IMR-90 (cell line): ENCODE data around the gene SERPINB8.

ENCODE experiments used
- CEBPB ChIP-seq: IDR thresholded peaks from 2 replicates; pipeline ENCODE4 v1.6.1; 2012; ENCODE audit warnings: low read depth, low read length, improper control_type of control experiment
- CHD1 ChIP-seq: IDR thresholded peaks from 2 replicates; pipeline ENCODE4 v1.6.1; 2012; ENCODE audit warnings: low read depth, low read length, improper control_type of control experiment
- FOS ChIP-seq: fragments of 150-350 bp; IDR thresholded peaks from 2 replicates; pipeline ENCODE4 v1.6.1; 2016; ENCODE audit warnings: low read depth, low read length
- MAFK ChIP-seq: IDR thresholded peaks from 2 replicates; pipeline ENCODE4 v1.6.1; 2012; ENCODE audit warnings: low read depth, low read length, improper control_type of control experiment
- MAZ ChIP-seq: IDR thresholded peaks from 2 replicates; pipeline ENCODE4 v1.6.1; 2012; ENCODE audit warnings: low read depth, mild to moderate bottlenecking, low read length, improper control_type of control experiment, moderate library complexity, borderline replicate concordance
- MXI1 ChIP-seq: IDR thresholded peaks from 2 replicates; pipeline ENCODE4 v1.6.1; 2012; ENCODE audit warnings: low read depth, mild to moderate bottlenecking, low read length, moderate library complexity, borderline replicate concordance
- POLR2A ChIP-seq: IDR thresholded peaks from 2 replicates; pipeline ENCODE4 v1.6.1; 2012; ENCODE audit warnings: mild to moderate bottlenecking, low read depth, low read length
- RAD21 ChIP-seq: IDR thresholded peaks from 2 replicates; pipeline ENCODE4 v1.6.1; 2012; ENCODE audit warnings: low read length, improper control_type of control experiment
- RFX5 ChIP-seq: IDR thresholded peaks from 2 replicates; pipeline ENCODE4 v1.8.0; 2012; ENCODE audit warnings: low read depth, mild to moderate bottlenecking, low read length, moderate library complexity
- SMC3 ChIP-seq: fragments of 150-350 bp; IDR thresholded peaks from 2 replicates; pipeline ENCODE4 v1.6.1; 2016; ENCODE audit warnings: low read depth, mild to moderate bottlenecking, antibody characterized with exemption, low read length, moderate library complexity
- TF ChIP-seq, protein P1 (sequence below): conservative IDR thresholded peaks from 2 replicates; pipeline ENCODE4 v1.5.1; 2012; ENCODE audit warnings: mild to moderate bottlenecking, low read depth, low read length, improper control_type of control experiment
- TF ChIP-seq, protein P2 (sequence below): fragments of 150-350 bp; IDR thresholded peaks from 2 replicates; pipeline ENCODE4 v1.6.1; 2017; ENCODE audit warnings: mild to moderate bottlenecking, antibody characterized with exemption, low read length, low read depth

DNA sequence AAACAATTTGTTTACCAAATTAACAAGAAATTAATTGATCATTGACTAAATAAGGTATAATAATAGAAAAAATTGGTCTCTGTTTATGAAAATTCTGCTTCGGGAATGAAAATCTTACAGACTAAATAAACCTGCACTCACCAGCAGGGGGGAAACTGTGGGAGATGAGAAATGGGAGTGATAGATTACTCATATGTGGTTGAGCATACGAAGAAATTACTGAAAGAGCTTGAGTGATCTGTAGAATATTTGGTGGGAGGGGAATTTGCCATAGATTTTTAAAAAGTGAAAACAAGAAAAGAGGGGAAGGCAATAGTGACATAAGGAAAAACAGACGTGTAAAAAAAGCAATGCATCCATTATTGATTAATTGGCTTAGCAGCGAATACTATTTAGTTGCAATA lies 18.6 kb upstream of the SERPINB8 start:
- TF ChIP-seq, protein P1, sequence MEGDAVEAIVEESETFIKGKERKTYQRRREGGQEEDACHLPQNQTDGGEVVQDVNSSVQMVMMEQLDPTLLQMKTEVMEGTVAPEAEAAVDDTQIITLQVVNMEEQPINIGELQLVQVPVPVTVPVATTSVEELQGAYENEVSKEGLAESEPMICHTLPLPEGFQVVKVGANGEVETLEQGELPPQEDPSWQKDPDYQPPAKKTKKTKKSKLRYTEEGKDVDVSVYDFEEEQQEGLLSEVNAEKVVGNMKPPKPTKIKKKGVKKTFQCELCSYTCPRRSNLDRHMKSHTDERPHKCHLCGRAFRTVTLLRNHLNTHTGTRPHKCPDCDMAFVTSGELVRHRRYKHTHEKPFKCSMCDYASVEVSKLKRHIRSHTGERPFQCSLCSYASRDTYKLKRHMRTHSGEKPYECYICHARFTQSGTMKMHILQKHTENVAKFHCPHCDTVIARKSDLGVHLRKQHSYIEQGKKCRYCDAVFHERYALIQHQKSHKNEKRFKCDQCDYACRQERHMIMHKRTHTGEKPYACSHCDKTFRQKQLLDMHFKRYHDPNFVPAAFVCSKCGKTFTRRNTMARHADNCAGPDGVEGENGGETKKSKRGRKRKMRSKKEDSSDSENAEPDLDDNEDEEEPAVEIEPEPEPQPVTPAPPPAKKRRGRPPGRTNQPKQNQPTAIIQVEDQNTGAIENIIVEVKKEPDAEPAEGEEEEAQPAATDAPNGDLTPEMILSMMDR: peak; percentile 27; the same call in 1 of the 2 replicates
- TF ChIP-seq CEBPB (no peak), MAFK (no peak), POLR2A (no peak), RAD21 (no peak), RFX5 (no peak), MXI1 (no peak), CHD1 (no peak), MAZ (no peak), FOS (no peak), SMC3 (no peak)
- TF ChIP-seq, protein P2, sequence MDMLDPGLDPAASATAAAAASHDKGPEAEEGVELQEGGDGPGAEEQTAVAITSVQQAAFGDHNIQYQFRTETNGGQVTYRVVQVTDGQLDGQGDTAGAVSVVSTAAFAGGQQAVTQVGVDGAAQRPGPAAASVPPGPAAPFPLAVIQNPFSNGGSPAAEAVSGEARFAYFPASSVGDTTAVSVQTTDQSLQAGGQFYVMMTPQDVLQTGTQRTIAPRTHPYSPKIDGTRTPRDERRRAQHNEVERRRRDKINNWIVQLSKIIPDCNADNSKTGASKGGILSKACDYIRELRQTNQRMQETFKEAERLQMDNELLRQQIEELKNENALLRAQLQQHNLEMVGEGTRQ: no peak
